GM18499 (cell line): ENCODE results near the gene KLK6.

Experiments
- ATAC-seq: cut with Tn5 transposase; IDR thresholded peaks from one replicate; pipeline ENCODE4 v1.9.1; 2021; ENCODE audit warnings: moderate number of reproducible peaks; ENCODE audit not compliant: insufficient read depth, unreplicated experiment

The KLK6 gene

DNA sequence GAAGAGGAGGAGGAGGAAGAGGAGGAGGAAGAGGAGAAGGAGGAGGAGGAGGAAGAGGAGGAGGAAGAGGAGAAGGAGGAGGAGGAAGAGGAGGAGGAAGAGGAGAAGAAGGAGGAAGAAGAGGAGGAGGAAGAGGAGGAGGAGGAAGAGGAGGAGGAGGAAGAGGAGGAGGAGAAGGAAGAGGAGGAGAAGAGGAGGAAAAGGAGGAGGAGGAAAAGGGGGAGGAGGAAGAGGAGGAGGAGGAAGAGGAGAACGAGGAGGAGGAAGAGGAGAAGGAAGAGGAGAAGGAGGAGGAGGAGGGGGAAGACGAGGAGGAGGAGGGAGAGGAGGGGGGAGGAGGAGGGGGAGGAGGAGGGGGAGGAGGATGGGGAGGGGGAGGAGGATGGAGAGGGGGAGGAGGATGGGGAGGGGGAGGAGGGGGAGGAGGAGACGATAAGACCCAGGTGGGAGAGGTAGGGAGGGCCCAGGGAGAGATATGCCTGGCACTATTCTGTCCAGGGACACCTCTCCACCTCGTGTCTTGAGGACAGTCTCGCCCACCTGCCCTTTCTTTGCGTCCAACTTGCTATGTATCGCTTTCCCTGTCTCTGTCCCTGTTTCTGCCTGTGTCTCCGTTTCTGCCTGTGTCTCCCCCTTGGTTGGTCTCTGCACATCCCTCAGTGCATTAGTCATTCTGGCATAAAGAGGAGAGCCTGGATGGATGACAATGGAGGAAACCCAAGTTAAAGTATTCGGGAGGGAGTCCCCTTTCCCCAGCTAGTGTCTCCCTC is 9.5 kb downstream of the KLK6 start:
- no peak for ATAC-seq

DNA sequence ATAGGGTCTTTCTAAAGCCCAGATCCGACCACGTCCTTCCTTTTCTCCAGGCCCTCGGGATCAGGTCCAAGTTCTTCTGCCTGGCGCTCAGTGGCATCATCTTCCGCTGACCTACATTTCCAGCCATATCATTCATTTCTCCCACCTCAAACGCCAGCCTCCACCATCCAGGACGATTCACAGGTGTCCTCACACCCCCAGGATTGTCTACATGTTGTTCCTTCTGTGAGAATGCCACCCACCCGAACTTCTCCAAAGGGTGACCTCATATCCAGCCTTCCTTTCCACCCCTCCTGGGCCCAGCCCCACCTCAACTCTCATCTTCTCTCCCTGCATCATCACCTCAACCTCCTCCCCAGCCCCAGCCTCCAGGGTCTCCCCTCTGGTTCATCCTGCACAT is 11.8 kb downstream of the KLK6 start:
- ATAC-seq: no peak

DNA sequence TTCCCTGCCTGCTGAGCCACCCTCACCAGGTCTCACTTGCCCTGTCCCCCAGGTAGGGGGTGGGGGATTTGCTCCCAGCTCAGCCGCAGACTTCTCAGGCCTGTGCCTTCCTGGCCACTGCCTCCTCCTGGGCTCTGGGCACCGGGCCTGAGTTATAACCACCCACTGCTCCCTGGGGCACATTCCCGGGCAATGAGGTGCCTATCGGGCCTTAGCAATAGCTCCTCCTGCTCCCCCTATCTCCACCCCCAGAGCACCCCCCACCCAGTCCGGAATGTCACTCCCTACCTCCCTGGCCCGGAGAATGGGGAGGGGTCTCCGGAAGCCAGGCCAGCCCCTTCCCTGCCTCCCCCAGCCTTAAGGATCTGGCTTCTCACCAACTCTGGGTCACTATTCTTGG is 16.5 kb downstream of the KLK6 start, which contains the start of gene KLK5:
KLK5 (minus strand) TSS at position 129 of the 400 bp plus-strand sequence. CDS start 381 bp downstream, outside the sequence.
- ATAC-seq: no peak

DNA sequence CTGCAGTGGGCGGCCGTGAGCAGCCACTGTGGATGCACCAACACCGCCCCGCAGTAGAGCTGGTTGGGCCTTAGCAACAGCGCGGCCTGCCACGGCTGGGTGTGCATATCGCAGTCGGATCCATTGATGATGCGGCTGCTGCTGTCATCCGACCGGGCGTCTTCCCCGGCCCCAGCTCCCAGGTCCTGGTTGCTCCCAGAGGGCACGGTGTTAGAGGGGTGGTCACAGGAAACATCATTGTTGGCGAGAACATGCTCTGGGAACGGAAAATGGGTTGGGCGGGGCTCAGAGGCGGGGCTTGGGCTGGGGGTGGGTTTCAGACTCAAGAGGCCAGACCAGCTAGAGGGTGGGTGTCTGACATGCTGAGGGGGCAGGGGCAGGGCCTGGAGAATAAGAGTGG is 19.5 kb downstream of the KLK6 start:
- ATAC-seq: no peak

DNA sequence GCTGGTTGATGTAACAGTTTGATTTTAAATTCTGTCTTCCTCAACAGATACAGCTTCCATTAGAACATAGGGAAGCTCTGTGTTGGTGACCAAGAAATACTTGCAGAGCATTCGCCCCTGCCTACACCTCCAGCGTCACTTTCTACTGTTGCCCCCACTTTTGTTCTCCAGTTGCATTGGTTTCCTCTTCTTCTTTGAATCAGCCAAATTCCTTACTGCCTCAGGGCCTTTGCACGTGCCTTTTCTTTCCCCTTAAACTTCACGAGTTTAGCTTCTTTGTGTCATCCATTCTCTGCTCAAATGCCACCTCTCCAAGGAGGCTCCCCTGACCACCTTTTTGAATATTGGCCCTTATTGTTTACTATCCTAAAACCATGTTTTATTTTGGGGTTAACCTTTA is 22.3 kb downstream of the KLK6 start:
- no peak for ATAC-seq

DNA sequence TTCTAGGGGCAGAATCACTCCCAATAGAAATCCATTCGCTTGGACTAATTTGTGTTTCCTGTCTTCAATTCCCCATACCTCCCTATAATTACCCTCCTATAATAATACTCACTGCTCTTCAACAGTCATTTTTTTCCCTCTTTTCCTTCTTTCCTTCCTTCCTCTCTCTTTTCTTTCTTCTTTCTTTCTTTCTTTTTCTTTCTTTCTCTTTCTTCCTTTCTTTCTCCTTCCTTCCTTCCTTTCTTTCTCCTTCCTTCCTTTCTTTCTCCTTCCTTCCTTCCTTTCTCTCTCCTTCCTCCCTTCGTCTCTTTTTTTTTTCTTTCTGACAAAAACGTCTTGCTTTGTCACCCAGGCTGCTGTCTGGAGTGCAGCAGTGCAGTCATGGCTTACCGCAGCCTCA is 24.6 kb downstream of the KLK6 start:
- ATAC-seq: no peak

DNA sequence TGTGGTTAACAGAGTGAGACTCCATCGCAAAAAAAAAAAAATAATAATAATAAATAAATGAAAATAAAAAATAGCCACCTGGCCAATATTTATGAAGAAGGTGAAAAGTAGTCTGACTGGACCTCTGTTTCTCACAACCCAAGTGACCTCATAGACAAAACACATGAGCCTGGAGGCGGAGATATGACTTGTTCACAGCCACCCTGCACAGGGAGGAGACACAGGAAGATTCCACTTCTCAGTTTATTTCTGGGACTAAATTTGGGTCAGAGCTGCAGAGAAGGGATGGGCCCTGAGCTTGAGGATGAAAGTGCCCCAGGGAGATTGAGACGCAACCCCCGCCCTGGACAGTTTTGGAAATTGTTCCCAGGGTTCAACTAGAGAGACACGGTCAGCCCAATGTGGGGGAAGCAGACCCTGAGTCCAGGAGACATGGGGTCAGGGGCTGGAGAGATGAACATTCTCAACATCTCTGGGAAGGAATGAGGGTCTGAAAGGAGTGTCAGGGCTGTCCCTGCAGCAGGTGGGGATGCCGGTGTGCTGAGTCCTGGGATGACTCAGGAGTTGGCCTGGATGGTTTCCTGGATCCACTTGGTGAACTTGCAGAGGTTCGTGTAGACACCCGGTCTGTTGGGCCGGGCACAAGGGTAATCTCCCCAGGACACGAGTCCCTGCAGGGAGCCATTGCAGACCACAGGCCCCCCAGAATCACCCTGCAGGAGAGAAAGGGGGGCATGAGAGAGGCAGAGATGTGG is 26.1 kb downstream of the KLK6 start:
- no peak for ATAC-seq

DNA sequence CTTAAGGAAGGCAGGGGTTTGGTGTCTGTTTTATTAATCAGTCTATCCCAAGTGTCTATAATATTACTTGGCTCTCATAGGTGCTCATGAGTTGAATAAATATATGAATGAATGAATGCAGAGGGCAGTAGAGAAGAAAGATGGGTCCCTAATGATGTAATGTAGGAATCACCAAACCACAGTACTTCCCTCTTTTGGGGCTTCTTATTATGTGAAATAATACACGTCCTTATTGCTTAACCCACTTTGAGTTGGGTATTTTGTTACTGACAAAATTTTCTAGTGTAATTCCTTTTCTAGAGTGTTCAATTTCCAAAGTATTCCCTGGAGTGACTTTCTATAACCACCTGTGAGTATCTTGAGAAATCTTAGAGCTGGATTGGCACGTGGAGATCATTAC is 29.8 kb downstream of the KLK6 start:
- ATAC-seq: no peak

DNA sequence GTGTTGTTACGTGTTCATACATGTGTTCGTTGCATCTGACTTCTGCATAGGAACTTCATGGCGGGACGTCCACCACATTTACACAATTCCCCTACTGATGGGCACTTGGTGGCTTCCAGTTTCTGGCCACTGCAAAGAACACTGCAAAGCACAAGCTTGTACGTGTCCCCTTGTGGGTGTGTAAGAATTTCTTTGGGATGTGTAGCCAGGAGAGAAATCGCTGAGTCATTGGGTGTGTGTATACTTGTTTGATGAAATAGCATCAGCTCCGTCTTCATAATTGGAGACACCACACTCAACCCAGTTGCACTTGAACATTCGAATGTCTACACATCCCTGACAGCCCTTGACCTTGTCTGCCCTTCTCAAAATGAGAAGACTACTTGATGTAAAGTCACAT is 35.8 kb downstream of the KLK6 start:
- ATAC-seq: no peak

DNA sequence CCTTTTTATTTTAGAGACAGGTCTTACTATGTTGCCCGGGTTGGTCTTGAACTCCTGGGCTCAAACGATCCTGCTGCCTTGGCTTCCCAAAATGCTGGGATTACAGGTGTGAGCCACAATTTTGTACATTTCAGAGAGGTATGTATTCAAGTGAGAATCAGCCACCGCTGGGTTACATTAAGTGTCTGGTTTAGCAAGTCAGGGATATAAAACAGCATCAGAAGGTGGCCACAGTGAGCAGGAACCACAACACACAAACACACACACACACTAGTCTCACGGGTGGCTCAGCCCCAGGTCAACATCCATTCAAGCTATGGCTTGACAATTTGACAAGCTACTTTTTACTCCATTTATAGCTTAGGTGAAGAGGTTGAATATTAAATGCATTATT is 36.7 kb downstream of the KLK6 start:
- ATAC-seq: no peak

DNA sequence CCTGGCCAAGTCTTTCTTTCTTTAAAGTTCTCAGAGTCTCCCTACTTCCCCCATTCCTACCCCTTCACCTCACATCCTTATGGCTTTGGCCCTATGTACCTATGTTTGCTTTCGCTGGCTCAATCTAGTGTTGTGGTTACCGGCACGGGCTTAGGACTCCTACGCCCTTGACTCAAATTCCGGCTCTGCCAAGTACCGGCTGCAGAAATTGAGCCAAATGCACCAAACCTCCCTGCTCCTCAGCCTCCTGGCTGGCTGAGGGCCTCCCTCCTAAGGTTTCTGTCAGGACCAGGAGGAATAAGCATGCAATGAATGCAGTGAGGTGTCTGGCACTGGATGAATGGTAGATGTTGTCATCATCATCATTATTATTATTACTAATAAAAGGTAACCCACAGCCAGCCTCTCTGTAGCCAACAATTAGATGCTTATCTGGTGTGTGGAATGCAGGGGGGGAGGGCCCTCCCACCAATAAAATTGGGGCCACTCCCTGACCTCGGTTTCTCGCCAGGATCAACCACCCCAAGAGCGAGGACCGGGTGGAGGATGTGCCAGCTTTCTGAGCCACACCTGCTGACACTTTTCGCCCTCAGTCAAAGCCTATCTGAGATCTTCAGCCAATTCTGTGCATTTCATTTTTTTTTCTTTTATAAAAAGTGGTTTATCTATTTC is 37.2 kb downstream of the KLK6 start:
- ATAC-seq: no peak

DNA sequence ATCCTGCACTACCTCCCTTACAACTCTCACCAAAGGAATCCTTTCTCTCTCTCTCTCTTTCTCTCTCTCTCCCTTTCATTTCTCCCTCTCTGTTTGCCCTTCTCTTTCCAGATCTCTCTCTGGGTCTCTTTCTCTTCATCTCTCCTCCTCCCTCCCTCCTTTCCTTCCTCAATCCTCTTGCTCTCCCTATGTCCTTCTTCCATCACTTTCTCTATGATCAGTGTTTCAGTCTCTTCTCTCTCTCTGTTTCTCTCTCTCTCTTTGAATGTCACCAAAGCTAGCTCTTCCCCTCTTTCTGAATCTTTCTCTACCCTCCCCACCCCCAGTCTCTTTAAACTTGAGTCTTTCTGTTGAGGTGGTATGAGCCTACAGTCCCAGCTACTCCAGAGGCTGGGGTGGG is 38.4 kb downstream of the KLK6 start:
- no peak for ATAC-seq

DNA sequence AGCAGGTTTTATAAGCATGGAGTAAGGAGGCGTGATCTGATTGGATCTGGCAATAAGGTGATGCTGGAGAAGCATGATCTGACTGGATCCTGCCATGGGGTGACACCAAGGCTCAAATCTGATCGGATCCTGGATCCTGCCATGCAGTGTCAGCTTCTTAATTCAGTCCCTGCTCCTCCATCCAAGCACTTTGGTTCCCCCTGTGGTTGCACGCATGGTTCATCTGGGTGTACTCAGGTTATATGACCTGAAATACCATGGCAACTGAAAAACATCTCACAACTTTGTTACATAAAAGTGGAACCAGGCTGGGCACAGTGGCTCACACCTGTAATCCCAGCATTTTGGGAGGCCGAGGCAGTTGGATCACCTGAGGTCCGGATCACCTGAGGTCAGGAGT is 40.6 kb downstream of the KLK6 start:
- ATAC-seq: no peak

DNA sequence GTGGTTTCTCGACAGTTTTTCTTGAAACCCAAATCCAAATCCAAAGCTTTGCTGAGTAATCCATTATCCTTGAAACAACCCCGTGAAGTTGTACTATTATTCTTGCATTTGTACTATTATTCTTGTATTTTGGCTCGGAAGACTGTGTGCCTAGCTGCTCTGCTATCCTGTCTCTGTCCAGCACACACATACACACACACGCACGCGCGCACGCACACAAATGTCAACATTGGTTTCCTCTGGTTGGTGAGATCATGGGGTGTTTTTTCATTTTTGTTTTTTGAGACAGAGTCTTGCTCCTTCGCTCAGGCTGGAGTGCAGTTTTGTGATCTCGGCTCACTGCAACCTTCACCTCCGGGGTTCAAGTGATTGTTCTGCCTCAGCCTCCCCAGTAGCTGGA is 43.2 kb downstream of the KLK6 start:
- ATAC-seq: no peak

DNA sequence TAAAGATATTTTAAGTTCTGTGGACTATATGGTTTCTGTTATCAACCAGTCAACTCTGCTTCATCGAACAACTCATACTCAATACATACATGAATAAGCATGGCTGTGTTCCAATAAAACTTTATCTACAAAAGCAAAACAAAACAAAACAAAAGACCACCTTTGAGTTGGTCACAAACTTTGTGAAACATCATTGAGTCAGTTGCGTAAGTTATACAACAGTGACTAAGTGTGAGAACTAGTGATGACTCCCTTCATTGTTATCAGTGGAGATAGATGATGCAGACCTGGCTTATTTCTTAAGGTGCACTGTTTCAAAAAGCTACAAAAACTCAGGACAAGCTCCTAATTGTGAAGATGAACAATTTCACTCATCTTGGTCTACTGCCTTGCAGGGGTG is 43.7 kb downstream of the KLK6 start:
- no peak for ATAC-seq

DNA sequence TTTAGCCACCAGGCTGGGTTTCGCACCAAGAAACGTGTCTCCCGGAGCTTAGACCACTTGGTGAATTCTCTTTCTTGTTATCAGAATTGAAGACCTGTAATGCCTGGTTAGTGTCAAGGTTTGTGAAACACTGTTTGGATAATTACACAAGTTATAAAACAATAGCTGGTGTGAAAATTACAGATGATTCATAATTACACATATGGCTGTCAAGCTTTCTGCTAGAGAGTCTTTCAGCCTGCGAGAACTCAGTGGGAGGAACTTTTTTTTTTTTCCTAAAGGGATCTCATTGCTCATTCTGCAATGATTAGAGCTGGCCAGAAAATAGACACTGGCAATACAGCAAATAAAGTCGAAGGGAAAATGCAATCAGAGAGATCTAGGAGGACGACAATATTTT is 44.8 kb downstream of the KLK6 start:
- no peak for ATAC-seq

DNA sequence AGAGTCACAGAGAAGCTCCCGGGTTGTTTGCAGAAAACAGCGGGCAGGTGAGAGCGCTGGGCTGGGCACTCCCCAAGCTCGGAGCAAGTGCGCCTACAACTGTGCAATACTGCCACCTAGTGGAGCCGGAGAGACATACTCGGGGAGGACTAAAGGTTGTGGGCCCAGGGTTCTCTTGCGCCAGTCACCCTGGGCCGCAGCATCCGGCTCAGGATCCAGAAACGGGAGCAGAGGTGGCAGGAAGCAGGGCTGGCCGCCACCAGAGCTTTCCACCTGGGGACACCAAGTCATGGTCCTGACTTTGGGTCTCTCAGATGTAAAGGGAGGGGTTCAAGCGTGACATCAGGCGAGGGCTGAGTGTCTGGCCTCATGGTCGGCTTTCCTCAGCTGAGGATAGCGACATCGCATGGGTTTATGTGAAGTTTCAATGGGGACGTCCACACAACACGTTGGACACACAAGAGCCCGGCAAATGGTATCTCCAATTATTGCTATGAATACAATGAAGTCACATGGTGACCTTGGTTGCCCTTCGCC is 47.0 kb downstream of the KLK6 start:
- ATAC-seq: no peak

DNA sequence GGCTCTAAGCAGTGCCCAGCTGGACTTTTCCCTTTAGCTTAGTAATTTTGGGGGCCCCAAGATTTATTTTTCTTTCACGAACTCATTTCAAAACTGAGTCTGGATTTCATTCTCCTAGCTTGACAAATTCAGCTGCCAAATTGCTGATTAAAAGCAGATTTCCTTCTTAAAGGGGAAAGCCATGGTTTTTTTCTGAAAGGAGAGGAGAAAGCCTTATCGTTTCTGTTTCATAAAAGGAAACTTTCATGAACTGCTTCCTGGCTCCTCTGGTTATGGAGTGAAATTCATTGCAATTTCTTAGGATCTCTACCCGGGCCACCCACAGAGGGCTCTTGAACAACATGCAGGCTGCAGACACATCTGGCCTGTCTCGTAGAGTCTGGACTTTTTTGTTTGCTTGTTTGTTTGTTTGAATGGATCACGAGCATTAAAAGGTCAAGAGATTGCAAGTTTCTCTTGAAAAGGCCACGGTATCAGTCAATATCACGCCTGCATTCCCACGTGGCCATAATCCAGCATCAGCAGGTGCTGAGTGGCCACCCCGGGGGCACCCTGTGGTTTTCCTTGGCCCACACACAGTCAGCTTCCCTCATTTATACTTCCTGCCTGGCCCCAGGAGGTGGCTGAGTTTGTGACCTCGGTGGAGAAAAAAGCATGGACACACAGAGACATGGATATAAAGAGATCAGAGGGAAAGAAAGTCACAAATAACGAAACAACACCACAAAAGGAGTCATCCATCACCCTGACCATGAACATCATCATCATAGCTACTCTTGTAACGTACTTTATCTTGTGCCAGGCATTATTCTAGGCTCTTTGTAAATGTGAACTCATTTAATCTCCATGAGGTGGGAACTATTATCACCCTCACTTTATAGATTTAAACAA is 47.7 kb downstream of the KLK6 start:
- no peak for ATAC-seq

DNA sequence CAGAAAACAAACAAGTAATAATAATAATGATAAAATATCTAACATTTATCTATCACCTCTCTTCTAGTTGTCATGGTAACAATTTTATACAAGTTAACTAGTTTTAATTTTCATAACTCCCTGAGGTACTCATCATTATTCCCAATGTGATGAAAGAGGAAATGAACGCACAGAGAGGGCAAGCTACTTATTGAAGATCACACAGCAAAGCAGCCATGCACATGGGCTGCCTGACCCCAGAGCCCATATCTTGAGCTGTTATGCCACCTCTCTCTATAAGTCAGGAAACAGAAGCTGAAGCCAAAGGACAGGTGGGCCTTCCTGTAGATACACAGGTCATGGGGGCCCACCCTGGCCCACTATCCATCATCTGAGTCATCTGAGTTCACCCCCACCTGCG is 53.3 kb downstream of the KLK6 start:
- no peak for ATAC-seq
